SK-N-SH treated with all-trans-retinoic acid at 6 μM for 48 hours (cell line): ENCODE measurements around the gene DIPK1A.
"Not testable (repeated sequence)": the region's sequence is repeated elsewhere in the genome, so short reads cannot be mapped to it uniquely, and the experiment has no call there.

Experiments used
- ATAC-seq: fragments of 200-7000 bp; cut with Tn5 transposase; 3 replicates; pipeline ENCODE4 v1.9.1; 2020; ENCODE audit warnings: mild to moderate bottlenecking, moderate library complexity
- ARNTL ChIP-seq: fragments of 450-650 bp; formaldehyde crosslinking; IDR thresholded peaks from 2 replicates; pipeline ENCODE4 v1.5.0; 2020; ENCODE audit warnings: low read depth, mild to moderate bottlenecking, moderate library complexity, borderline replicate concordance
- BACH2 ChIP-seq: fragments of 250-450 bp; sonication (Bioruptor Pico); IDR thresholded peaks from 2 replicates; pipeline ENCODE4 v1.9.0; 2021; ENCODE audit warnings: mild to moderate bottlenecking, borderline replicate concordance
- CREB5 ChIP-seq: fragments of 250-450 bp; sonication (Bioruptor Pico); IDR thresholded peaks from 2 replicates; pipeline ENCODE4 v1.5.1; 2020; ENCODE audit warnings: low read depth, mild to moderate bottlenecking, moderate library complexity
- CSRNP3 ChIP-seq: fragments of 250-450 bp; sonication (Bioruptor Pico); IDR thresholded peaks from 2 replicates; pipeline ENCODE4 v1.5.1; 2021; ENCODE audit warnings: mild to moderate bottlenecking, moderate library complexity
- ESRRG ChIP-seq: fragments of 250-450 bp; sonication (Bioruptor Pico); IDR thresholded peaks from 2 replicates; pipeline ENCODE4 v1.6.1; 2021; ENCODE audit warnings: mild to moderate bottlenecking
- GLIS3 ChIP-seq: fragments of 250-450 bp; sonication (Bioruptor Pico); IDR thresholded peaks from 2 replicates; pipeline ENCODE4 v1.5.0; 2020; ENCODE audit warnings: mild to moderate bottlenecking, moderate library complexity
- ISL1 ChIP-seq: fragments of 250-450 bp; sonication (Bioruptor Pico); IDR thresholded peaks from 2 replicates; pipeline ENCODE4 v2.1.2; 2022; ENCODE audit warnings: mild to moderate bottlenecking, moderate library complexity
- PATZ1 ChIP-seq: fragments of 250-450 bp; sonication (Bioruptor Pico); IDR thresholded peaks from 2 replicates; pipeline ENCODE4 v1.8.0; 2020; ENCODE audit warnings: mild to moderate bottlenecking, moderate library complexity, borderline replicate concordance
- POU6F1 ChIP-seq: fragments of 250-450 bp; sonication (Bioruptor Pico); IDR thresholded peaks from 2 replicates; pipeline ENCODE4 v1.8.0; 2021; ENCODE audit warnings: low read depth, mild to moderate bottlenecking, moderate library complexity, borderline replicate concordance
- PPARA ChIP-seq: fragments of 250-450 bp; sonication (Bioruptor Pico); IDR thresholded peaks from 2 replicates; pipeline ENCODE4 v1.5.0; 2020; ENCODE audit warnings: mild to moderate bottlenecking, borderline replicate concordance
- RARB ChIP-seq: fragments of 250-450 bp; sonication (Bioruptor Pico); IDR thresholded peaks from 2 replicates; pipeline ENCODE4 v1.8.0; 2021; ENCODE audit warnings: mild to moderate bottlenecking, moderate library complexity
- SNAI2 ChIP-seq: fragments of 250-450 bp; sonication (Bioruptor Pico); IDR thresholded peaks from 2 replicates; pipeline ENCODE4 v1.5.0; 2020; ENCODE audit warnings: mild to moderate bottlenecking, moderate library complexity
- TCF4 ChIP-seq: fragments of 250-450 bp; sonication (Bioruptor Pico); IDR thresholded peaks from 2 replicates; pipeline ENCODE4 v1.8.0; 2021; ENCODE audit warnings: mild to moderate bottlenecking, moderate library complexity, borderline replicate concordance
- TSHZ2 ChIP-seq: fragments of 250-450 bp; sonication (Bioruptor Pico); IDR thresholded peaks from 2 replicates; pipeline ENCODE4 v1.5.0; 2020; ENCODE audit warnings: mild to moderate bottlenecking, moderate library complexity
- ZFP3 ChIP-seq: fragments of 250-450 bp; sonication (Bioruptor Pico); IDR thresholded peaks from 2 replicates; pipeline ENCODE4 v1.5.0; 2020; ENCODE audit warnings: mild to moderate bottlenecking, moderate library complexity
- ZFP30 ChIP-seq: fragments of 450-650 bp; formaldehyde crosslinking; IDR thresholded peaks from 2 replicates; pipeline ENCODE4 v1.5.0; 2022; ENCODE audit warnings: mild to moderate bottlenecking, moderate library complexity
- ZNF565 ChIP-seq: fragments of 450-650 bp; formaldehyde crosslinking; conservative IDR thresholded peaks from 2 replicates; pipeline ENCODE4 v1.5.0; 2020; ENCODE audit warnings: low read depth, mild to moderate bottlenecking, moderate library complexity
- ZNF70 ChIP-seq: fragments of 450-650 bp; formaldehyde crosslinking; IDR thresholded peaks from 2 replicates; pipeline ENCODE4 v1.5.0; 2020; ENCODE audit warnings: mild to moderate bottlenecking, moderate library complexity

DIPK1A gene

GRCh38 chr1:92900539-92900938 lies 60.7 kb downstream of the DIPK1A start:
- no peak for ATAC-seq
- no peak for TF ChIP-seq CSRNP3
- TF ChIP-seq ZNF70 (CRISPR knock-in tag): no peak
- TF ChIP-seq TSHZ2 (CRISPR knock-in tag): no peak
- TF ChIP-seq SNAI2 (CRISPR knock-in tag): no peak

- TF ChIP-seq CREB5 (no peak), ZNF565 (CRISPR knock-in tag) (no peak), ESRRG (no peak), ARNTL (CRISPR knock-in tag) (no peak), PPARA (CRISPR knock-in tag) (no peak), CSRNP3 (no peak), TSHZ2 (CRISPR knock-in tag) (no peak), SNAI2 (CRISPR knock-in tag) (no peak), TCF4 (CRISPR knock-in tag) (no peak), POU6F1 (no peak), ZFP30 (CRISPR knock-in tag) (no peak), RARB (CRISPR knock-in tag) (no peak), BACH2 (no peak), ISL1 (CRISPR knock-in tag) (no peak), ZFP3 (no peak), PATZ1 (CRISPR knock-in tag) (no peak), GLIS3 (CRISPR knock-in tag) (no peak)
- no peak for ATAC-seq
These were observed 61.5 kb downstream of the DIPK1A start for GRCh38 chr1:92899780-92900179.

- ATAC-seq: not testable (repeated sequence)
These were observed 63.2 kb downstream of the DIPK1A start for GRCh38 chr1:92898053-92898452.
